GM19193 (cell line): Measurements from ENCODE around the gene OR1K1.

Experiments used
- POLR2A ChIP-seq: IDR thresholded peaks from 4 replicates; pipeline ENCODE4 v1.6.1; 2011; ENCODE audit not compliant: insufficient read depth, insufficient read length; ENCODE audit errors: extremely low read depth

The OR1K1 gene, protein sequence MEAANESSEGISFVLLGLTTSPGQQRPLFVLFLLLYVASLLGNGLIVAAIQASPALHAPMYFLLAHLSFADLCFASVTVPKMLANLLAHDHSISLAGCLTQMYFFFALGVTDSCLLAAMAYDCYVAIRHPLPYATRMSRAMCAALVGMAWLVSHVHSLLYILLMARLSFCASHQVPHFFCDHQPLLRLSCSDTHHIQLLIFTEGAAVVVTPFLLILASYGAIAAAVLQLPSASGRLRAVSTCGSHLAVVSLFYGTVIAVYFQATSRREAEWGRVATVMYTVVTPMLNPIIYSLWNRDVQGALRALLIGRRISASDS

DNA sequence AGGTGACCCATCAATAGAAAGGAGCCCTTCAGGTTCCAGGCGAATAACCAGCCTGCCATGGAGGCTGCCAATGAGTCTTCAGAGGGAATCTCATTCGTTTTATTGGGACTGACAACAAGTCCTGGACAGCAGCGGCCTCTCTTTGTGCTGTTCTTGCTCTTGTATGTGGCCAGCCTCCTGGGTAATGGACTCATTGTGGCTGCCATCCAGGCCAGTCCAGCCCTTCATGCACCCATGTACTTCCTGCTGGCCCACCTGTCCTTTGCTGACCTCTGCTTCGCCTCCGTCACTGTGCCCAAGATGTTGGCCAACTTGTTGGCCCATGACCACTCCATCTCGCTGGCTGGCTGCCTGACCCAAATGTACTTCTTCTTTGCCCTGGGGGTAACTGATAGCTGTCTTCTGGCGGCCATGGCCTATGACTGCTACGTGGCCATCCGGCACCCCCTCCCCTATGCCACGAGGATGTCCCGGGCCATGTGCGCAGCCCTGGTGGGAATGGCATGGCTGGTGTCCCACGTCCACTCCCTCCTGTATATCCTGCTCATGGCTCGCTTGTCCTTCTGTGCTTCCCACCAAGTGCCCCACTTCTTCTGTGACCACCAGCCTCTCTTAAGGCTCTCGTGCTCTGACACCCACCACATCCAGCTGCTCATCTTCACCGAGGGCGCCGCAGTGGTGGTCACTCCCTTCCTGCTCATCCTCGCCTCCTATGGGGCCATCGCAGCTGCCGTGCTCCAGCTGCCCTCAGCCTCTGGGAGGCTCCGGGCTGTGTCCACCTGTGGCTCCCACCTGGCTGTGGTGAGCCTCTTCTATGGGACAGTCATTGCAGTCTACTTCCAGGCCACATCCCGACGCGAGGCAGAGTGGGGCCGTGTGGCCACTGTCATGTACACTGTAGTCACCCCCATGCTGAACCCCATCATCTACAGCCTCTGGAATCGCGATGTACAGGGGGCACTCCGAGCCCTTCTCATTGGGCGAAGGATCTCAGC lies at the start of gene OR1K1:
TSS of gene OR1K1 (plus strand) at position 58 of the 995 bp plus-strand sequence. CDS start at position 58, 0 bp downstream.
- no peak for TF ChIP-seq POLR2A

- no peak for TF ChIP-seq POLR2A
Observed at GRCh38 chr9:122754825-122755224, 45.1 kb upstream of the OR1K1 start.

DNA sequence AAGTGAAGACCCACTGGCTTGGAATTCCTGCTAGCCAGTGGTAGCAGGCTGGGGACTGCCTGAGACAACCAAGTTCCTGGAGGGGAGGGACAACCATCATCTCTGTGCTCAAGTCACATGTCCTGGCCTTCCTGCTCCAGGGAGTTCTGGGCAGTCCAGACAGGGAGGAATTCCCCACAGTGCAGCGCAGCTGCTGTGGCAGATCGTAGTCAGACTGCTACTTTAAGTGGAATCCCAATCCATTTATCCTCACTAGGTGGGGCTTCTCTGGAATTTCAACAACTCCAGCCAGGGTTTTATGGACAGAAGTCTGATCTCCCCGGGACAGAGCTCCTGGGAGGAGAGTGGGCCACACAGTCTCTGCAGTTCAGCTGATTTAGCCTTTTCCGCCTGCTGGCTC lies 32.1 kb upstream of the OR1K1 start:
- no peak for TF ChIP-seq POLR2A

GRCh38 chr9:122777052-122777451 lies 22.9 kb upstream of the OR1K1 start:
- no peak for TF ChIP-seq POLR2A

GRCh38 chr9:122777935-122778627 lies 21.8 kb upstream of the OR1K1 start:
- TF ChIP-seq POLR2A, result no peak

DNA sequence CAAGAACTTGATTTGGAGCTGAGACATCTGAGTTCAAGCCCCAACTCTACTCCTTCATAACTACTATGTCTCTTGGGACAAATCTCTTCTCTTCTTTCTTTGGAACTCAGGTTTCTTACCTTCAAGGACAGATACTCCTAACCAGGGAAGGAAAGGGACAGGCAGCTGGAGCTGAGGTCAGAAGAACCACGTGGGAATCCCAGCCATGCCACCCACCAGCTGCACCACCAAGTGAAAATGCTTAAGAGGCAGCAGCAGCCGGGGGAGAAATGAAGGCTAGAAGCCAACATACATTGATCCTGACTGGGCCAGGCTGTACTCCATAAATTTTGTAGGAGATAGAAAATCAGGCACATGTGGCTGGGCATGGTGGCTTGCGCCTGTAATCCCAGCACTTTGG lies 20.7 kb upstream of the OR1K1 start:
- TF ChIP-seq POLR2A, result no peak

GRCh38 chr9:122780026-122780425 lies 19.9 kb upstream of the OR1K1 start:
- no peak for TF ChIP-seq POLR2A

GRCh38 chr9:122781671-122782070 lies 18.3 kb upstream of the OR1K1 start:
- TF ChIP-seq POLR2A, result no peak

DNA sequence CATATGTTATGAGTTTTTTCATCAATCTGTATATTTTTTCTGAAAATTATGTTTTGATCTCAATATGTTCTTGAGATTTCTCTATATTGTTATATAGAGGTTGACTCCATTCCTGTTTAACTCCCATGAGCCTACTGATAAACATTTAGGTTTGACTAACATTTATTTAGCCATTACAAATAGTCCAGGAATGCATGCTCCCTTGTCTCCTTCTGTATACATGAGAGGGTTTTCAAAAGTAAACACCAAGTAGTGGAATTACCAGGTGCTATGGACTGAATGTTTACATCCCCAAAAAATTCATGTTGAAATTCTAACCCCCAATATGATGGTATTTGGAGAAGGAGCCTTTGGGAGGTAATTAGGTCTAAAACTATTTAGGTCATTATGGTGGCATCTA lies 14.7 kb upstream of the OR1K1 start:
- no peak for TF ChIP-seq POLR2A

GRCh38 chr9:122786338-122786737 lies 13.6 kb upstream of the OR1K1 start:
- TF ChIP-seq POLR2A, result no peak

GRCh38 chr9:122788831-122789230 lies 11.1 kb upstream of the OR1K1 start, which contains the start of gene OR5C1:
OR5C1 (plus strand) TSS chr9:122788933; CDS start chr9:122788933, 0 bp downstream.
- no peak for TF ChIP-seq POLR2A

DNA sequence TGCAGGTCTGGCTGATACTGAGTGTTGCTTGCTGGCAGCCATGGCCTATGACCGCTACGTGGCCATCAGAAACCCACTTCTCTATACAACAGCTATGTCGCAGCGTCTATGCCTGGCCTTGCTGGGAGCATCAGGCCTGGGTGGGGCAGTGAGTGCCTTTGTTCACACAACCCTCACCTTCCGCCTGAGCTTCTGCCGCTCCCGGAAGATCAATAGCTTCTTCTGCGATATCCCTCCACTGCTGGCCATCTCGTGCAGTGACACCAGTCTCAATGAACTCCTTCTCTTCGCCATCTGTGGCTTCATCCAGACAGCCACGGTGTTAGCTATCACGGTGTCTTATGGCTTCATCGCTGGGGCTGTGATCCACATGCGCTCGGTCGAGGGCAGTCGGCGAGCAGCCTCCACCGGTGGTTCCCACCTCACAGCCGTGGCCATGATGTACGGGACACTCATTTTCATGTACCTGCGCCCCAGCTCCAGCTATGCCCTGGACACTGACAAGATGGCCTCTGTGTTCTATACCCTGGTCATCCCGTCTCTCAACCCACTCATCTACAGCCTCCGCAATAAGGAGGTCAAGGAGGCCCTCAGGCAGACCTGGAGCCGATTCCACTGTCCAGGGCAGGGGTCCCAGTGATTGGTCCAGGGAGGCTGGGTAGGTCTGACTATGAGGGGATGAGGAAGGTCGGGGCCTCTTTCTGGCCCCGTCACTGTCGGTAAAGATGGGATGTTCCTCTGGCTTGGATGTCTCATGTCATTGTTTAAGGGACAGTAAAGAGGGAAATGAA lies 10.5 kb upstream of the OR1K1 start:
- no peak for TF ChIP-seq POLR2A

- no peak for TF ChIP-seq POLR2A
Observed at GRCh38 chr9:122791872-122792669, 7.9 kb upstream of the OR1K1 start.
